K562 (cell line): ENCODE measurements around the gene ALDH3B2. TPM values are rescaled to one million over a fixed set of nuclear protein-coding genes. Genes with fewer than 3 reads are reported as not detected.

Experiments used
- CHD7 ChIP-seq: fragments of 200-600 bp; sonication (generic); IDR thresholded peaks from one replicate; pipeline ENCODE4 v1.6.1; 2012; ENCODE audit warnings: mild to moderate bottlenecking, low read depth, low read length, inconsistent platforms
- SOX6 ChIP-seq: fragments of 450-650 bp; IDR thresholded peaks from 2 replicates; pipeline ENCODE4 v1.6.1; 2014; ENCODE audit warnings: mild to moderate bottlenecking
- TSHZ1 ChIP-seq: fragments of 250-450 bp; sonication (Bioruptor Pico); IDR thresholded peaks from 2 replicates; pipeline ENCODE4 v1.4.0; 2020; ENCODE audit warnings: mild to moderate bottlenecking, moderate library complexity
- ZBTB5 ChIP-seq: fragments of 450-650 bp; IDR thresholded peaks from 2 replicates; pipeline ENCODE4 v1.6.1; 2017; ENCODE audit warnings: antibody characterized with exemption
- ZNF12 ChIP-seq: sonication (generic); formaldehyde crosslinking; IDR thresholded peaks from 2 replicates; pipeline ENCODE4 v1.4.0; 2020; ENCODE audit warnings: mild to moderate bottlenecking, missing genetic modification reagents
- polyA plus RNA-seq, 8 experiments: library from polyadenylated mRNA; depleted of rRNA in 4 of 8; stranded (reverse) in 5 of 8; unstranded in 3 of 8; fragments of >200 nt; fragmentation: Nextera tagmentation in 2 of 8; fragmentation: Illumina TruSeq in 1 of 8; extraction: Ambion mirVana in 2 of 8; extraction: Trizol in 1 of 8; gene quantifications; 2 replicates each; pipeline versions ENCODE4 v1.2.1 to v1.2.3, GENCODE V29; 2011 to 2014; ENCODE audit warnings: inconsistent platforms in 1 of 8, missing spikeins in 1 of 8
- total RNA-seq, 7 experiments: library from RNA; depleted of rRNA in 6 of 7; stranded (reverse); fragments of >200 nt in 6 of 7; fragmentation: Illumina TruSeq in 2 of 7; extraction: Trizol in 2 of 7; gene quantifications; 2 replicates each; pipeline versions ENCODE4 v1.2.1 to v1.2.3, GENCODE V29; 2011 to 2021; ENCODE audit warnings: low replicate concordance in 1 of 7

Gene ALDH3B2
- total and polyA plus RNA-seq, 9 of the 15 experiments (the other 6 are each of a cell fraction or from before 2014, with no cell fraction given): not detected

- TF ChIP-seq TSHZ1 (CRISPR knock-in tag): no peak
- TF ChIP-seq CHD7: no peak
- TF ChIP-seq SOX6: no peak
- TF ChIP-seq ZBTB5: no peak
- TF ChIP-seq ZNF12 (CRISPR knock-in tag): no peak
These were observed 29.7 kb downstream of the ALDH3B2 start (continued) for GRCh38 chr11:67644472-67645418.
